Measurements from ENCODE around the gene FYB1. TPM values are rescaled to one million over a fixed set of nuclear protein-coding genes. Genes with fewer than 3 reads are reported as not detected.
"Not testable (repeated sequence)": the region's sequence is repeated elsewhere in the genome, so short reads cannot be mapped to it uniquely, and the experiment has no call there.

FYB1 gene
- total RNA-seq, 3 donors from 2014 or later (not counting 1 experiment from before 2014, with no cell fraction given) = 277 to 340 (median 295) TPM

DNA sequence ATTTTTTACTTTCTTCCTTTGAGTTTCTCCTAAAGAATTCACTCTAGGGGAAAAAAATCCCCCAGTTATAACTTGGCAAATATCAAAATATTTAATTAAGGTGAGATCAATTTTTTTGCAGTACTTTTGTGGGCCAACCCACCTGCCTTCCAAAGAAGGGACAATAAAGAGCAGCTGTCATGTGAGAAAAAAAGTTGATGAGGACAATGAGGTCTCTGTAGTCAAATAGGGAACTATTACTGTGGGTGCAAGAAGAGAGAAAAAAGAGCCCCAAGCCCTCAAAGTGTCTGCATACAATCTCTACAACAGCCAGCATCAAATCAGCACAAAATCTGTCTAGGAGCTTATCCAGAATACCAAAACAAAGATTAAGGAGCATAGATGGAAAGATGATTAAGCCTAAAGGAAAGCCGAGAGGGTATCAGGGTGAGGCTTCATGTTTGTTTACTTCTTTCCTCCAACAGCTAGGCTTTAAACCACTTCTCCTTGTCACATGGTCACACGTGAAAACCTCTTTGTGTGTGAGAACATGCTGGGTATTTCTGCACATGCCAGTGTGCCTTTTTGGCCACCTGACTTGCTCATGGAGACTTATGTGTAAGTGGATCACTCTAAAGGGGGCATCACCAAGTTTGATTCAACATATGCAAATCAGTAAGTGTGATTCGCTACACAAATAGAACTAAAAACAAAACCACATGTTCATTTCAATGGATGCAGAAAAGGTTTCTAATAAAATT, 19.2 kb upstream of the FYB1 start:
- Mint-ChIP-seq H3K27ac (peak overlapping the region; percentile 87 to 89), H3K9me3 (peaks cover 5% of the 10 kb centered on the region in 2 donors), H3K36me3 (peaks cover 12% of the 10 kb centered on the region), H3K4me3 (peak overlapping the region; percentile 70), H3K27me3 (ENCODE audit: low read depth in 2 of 2) (no peaks in the 10 kb centered on the region), H3K4me1 (peaks cover 50 to 51% of the 10 kb centered on the region in 2 donors)
- Histone ChIP-seq H3K36me3 (ENCODE audit: control insufficient read depth, insufficient read depth, low read length) (peaks cover 2% of the 10 kb centered on the region), H3K4me3 (ENCODE audit: low read length) (no peak overlapping the region), H3K27me3 (ENCODE audit: control insufficient read depth, insufficient read depth, low read length) (no peaks in the 10 kb centered on the region), H3K9me3 (ENCODE audit: control insufficient read depth, insufficient read depth, low read length) (no peaks in the 10 kb centered on the region), H3K4me1 (ENCODE audit: control insufficient read depth, insufficient read depth, low read length) (no peaks in the 10 kb centered on the region), H3K27ac (ENCODE audit: low read length) (peak overlapping the region; percentile 44)
- ATAC-seq (peak; percentile 54 to 80 (median 66)), DNase-seq (peak in 1 of 2 donors; percentile 15)
- WGBS (ENCODE audit: insufficient coverage) = 25% methylated on average over 2 of the region's 3 CpGs
- TF ChIP-seq, protein P1, sequence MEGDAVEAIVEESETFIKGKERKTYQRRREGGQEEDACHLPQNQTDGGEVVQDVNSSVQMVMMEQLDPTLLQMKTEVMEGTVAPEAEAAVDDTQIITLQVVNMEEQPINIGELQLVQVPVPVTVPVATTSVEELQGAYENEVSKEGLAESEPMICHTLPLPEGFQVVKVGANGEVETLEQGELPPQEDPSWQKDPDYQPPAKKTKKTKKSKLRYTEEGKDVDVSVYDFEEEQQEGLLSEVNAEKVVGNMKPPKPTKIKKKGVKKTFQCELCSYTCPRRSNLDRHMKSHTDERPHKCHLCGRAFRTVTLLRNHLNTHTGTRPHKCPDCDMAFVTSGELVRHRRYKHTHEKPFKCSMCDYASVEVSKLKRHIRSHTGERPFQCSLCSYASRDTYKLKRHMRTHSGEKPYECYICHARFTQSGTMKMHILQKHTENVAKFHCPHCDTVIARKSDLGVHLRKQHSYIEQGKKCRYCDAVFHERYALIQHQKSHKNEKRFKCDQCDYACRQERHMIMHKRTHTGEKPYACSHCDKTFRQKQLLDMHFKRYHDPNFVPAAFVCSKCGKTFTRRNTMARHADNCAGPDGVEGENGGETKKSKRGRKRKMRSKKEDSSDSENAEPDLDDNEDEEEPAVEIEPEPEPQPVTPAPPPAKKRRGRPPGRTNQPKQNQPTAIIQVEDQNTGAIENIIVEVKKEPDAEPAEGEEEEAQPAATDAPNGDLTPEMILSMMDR (IDR thresholded peaks at IDR 0.05) = no peak
- intact Hi-C loops (cut with micrococcal nuclease) = loop anchor here (5.0 kb wide), 1 partner anchor 34 kb away; no protein-coding TSS in a partner anchor

- Histone ChIP-seq H3K27ac (ENCODE audit: low read length) (no peak overlapping the region), H3K36me3 (ENCODE audit: control insufficient read depth, insufficient read depth, low read length) (peaks cover 3% of the 10 kb centered on the region), H3K4me3 (ENCODE audit: low read length) (no peak overlapping the region), H3K27me3 (ENCODE audit: control insufficient read depth, insufficient read depth, low read length) (no peaks in the 10 kb centered on the region), H3K9me3 (ENCODE audit: control insufficient read depth, insufficient read depth, low read length) (no peaks in the 10 kb centered on the region), H3K4me1 (ENCODE audit: control insufficient read depth, insufficient read depth, low read length) (no peaks in the 10 kb centered on the region)
- WGBS (ENCODE audit: insufficient coverage) = no CpG with 5 or more reads among the region's 1 CpG
- Mint-ChIP-seq H3K4me1 (peaks cover 59 to 61% of the 10 kb centered on the region in 2 donors), H3K9me3 (peaks cover 5% of the 10 kb centered on the region in 2 donors), H3K27ac (peak overlapping the region; percentile 87 to 89), H3K36me3 (peaks cover 12% of the 10 kb centered on the region), H3K27me3 (ENCODE audit: low read depth in 2 of 2) (no peaks in the 10 kb centered on the region), H3K4me3 (no peak overlapping the region)
- TF ChIP-seq, protein P1 (IDR thresholded peaks at IDR 0.05) = no peak
- DNase-seq = no peak
- intact Hi-C loops (cut with micrococcal nuclease) = loop anchor here (5.0 kb wide), 1 partner anchor 36 kb away; no protein-coding TSS in a partner anchor
- ATAC-seq = no peak
Observed at GRCh38 chr5:39236718-39237117, 17.4 kb upstream of the FYB1 start.

GRCh38 chr5:39235648-39236047, 16.3 kb upstream of the FYB1 start:
- no peak for DNase-seq
- Mint-ChIP-seq H3K27me3 (ENCODE audit: low read depth in 2 of 2) (no peaks in the 10 kb centered on the region), H3K9me3 (peaks cover under 1% of the 10 kb centered on the region in 2 donors), H3K27ac (peak overlapping the region in 1 of 2 donors; percentile 51), H3K4me1 (peaks cover 63 to 67% of the 10 kb centered on the region in 2 donors), H3K36me3 (peaks cover 9% of the 10 kb centered on the region), H3K4me3 (no peak overlapping the region)
- TF ChIP-seq, protein P1 (IDR thresholded peaks at IDR 0.05) = no peak
- Histone ChIP-seq H3K9me3 (ENCODE audit: control insufficient read depth, insufficient read depth, low read length) (no peaks in the 10 kb centered on the region), H3K27me3 (ENCODE audit: control insufficient read depth, insufficient read depth, low read length) (no peaks in the 10 kb centered on the region), H3K27ac (ENCODE audit: low read length) (no peak overlapping the region), H3K36me3 (ENCODE audit: control insufficient read depth, insufficient read depth, low read length) (peaks cover 2% of the 10 kb centered on the region), H3K4me3 (ENCODE audit: low read length) (no peak overlapping the region), H3K4me1 (ENCODE audit: control insufficient read depth, insufficient read depth, low read length) (no peaks in the 10 kb centered on the region)
- intact Hi-C loops (cut with micrococcal nuclease) = loop anchor here (5.0 kb wide), 1 partner anchor 37 kb away; no protein-coding TSS in a partner anchor
- ATAC-seq = no peak
- 90% methylated on average over 1 of the region's 3 CpGs for WGBS (ENCODE audit: insufficient coverage)

GRCh38 chr5:39234494-39234893, 15.1 kb upstream of the FYB1 start:
- H3K27ac Mint-ChIP-seq = peak overlapping the region in 1 of 2 donors; percentile 58
- H3K27me3 Mint-ChIP-seq (ENCODE audit: low read depth in 2 of 2); H3K9me3 ChIP-seq (ENCODE audit: control insufficient read depth, insufficient read depth, low read length); H3K4me3 ChIP-seq (ENCODE audit: low read length); H3K4me1 ChIP-seq (ENCODE audit: control insufficient read depth, insufficient read depth, low read length); H3K36me3 ChIP-seq (ENCODE audit: control insufficient read depth, insufficient read depth, low read length); H3K9me3 Mint-ChIP-seq; DNase-seq; intact Hi-C loops (cut with micrococcal nuclease); H3K4me3 Mint-ChIP-seq; H3K27me3 ChIP-seq (ENCODE audit: control insufficient read depth, insufficient read depth, low read length); H3K36me3 Mint-ChIP-seq; H3K27ac ChIP-seq (ENCODE audit: low read length); ATAC-seq: not testable (repeated sequence)
- 100% methylated on average over 1 of the region's 1 CpG for WGBS (ENCODE audit: insufficient coverage)
- peaks cover 57 to 61% of the 10 kb centered on the region in 2 donors for H3K4me1 Mint-ChIP-seq

All from natural killer cell (primary cell).